ENCODE measurements around the gene DCLK2. TPM values are rescaled to one million over a fixed set of nuclear protein-coding genes. Genes with fewer than 3 reads are reported as not detected.

Gene DCLK2
- total and polyA plus RNA-seq, 2 of the 8 experiments (the other 6 are each of a cell fraction or from before 2014, with no cell fraction given): 0.32 to 0.37 TPM

GRCh38 chr4:150250998-150251651, 172.9 kb downstream of the DCLK2 start:
- H3K4me2 ChIP-seq (ENCODE audit: insufficient read depth in 1 of 2, low read depth in 2 of 2, low read length in 2 of 2): no peak overlapping the region

More at GRCh38 chr4:150250998-150251651, 172.9 kb downstream of the DCLK2 start:
- Histone ChIP-seq H3K4me1 (replicated peaks in 1 of 4; ENCODE audit: control insufficient read depth in 3 of 4, insufficient read depth in 4 of 4, low read length in 3 of 4) (no peaks in the 10 kb centered on the region; a peak in 1 of 7 replicates), H2BK15ac (ENCODE audit: low read length) (no peak overlapping the region), H3K9me3 (ENCODE audit: insufficient read depth in 2 of 2, low read depth in 1 of 2, low read length in 1 of 2) (no peaks in the 10 kb centered on the region), H2BK5ac (ENCODE audit: low read depth, low read length) (no peak overlapping the region), H2AFZ (ENCODE audit: low read length) (no peak overlapping the region), H3K56ac (replicated peaks; ENCODE audit: insufficient read length, low read depth, low read length) (no peak overlapping the region), H3K23me2 (ENCODE audit: low read depth, low read length) (peaks cover 2% of the 10 kb centered on the region; the same call in 1 of the 2 replicates), H3K36me3 (ENCODE audit: control insufficient read depth in 2 of 4, insufficient read depth in 4 of 4, low read length in 3 of 4) (no peaks in the 10 kb centered on the region), H3K18ac (ENCODE audit: extremely low read depth, low read length) (no peak overlapping the region), H2AK5ac (ENCODE audit: low read depth, low read length) (no peak overlapping the region), H3K4me3 (ENCODE audit: extremely low read depth in 1 of 4, insufficient read depth in 2 of 4, low read depth in 3 of 4, low read length in 4 of 4) (no peak overlapping the region), H3K27ac (ENCODE audit: low read depth, low read length) (no peak overlapping the region), H3K23ac (ENCODE audit: insufficient read length) (no peak overlapping the region), H3K79me2 (ENCODE audit: control insufficient read depth in 1 of 2, insufficient read depth in 2 of 2, low read length in 2 of 2) (no peaks in the 10 kb centered on the region), H3K27me3 (replicated peaks in 1 of 4; ENCODE audit: control insufficient read depth in 3 of 4, extremely low read depth in 1 of 4, insufficient read depth in 3 of 4, low read length in 3 of 4) (no peaks in the 10 kb centered on the region), H4K8ac (ENCODE audit: extremely low read depth, insufficient read depth, low read length) (no peak overlapping the region), H3K79me1 (ENCODE audit: low read depth, low read length) (no peaks in the 10 kb centered on the region), H2BK20ac (ENCODE audit: low read length) (no peak overlapping the region), H3K14ac (ENCODE audit: insufficient read length) (no peak overlapping the region), H4K91ac (replicated peaks; ENCODE audit: insufficient read length, low read length) (no peak overlapping the region), H4K20me1 (replicated peaks in 1 of 2; ENCODE audit: control insufficient read depth in 1 of 2, insufficient read depth in 2 of 2, low read length in 2 of 2) (no peaks in the 10 kb centered on the region), H3K9ac (replicated peaks in 1 of 4; ENCODE audit: extremely low read depth in 1 of 4, low read depth in 3 of 4, low read length in 3 of 4) (no peak overlapping the region), H2BK120ac (replicated peaks; ENCODE audit: low read depth, low read length) (no peak overlapping the region), H4K5ac (ENCODE audit: insufficient read length, low read depth, low read length) (no peak overlapping the region), H3K4ac (replicated peaks; ENCODE audit: insufficient read length, low read depth, low read length) (no peak overlapping the region), H2BK12ac (ENCODE audit: low read depth, low read length) (no peak overlapping the region)
- 100% methylated on average over 1 of the region's 4 CpGs; no CpG with 5 or more reads in 1 of the 2 experiments for WGBS, 2 experiments (ENCODE audit: extremely low coverage in 1 of 2, insufficient coverage in 1 of 2, insufficient read length in 1 of 2, insufficient replicate concordance in 2 of 2, low coverage in 1 of 2, low lambda C conversion rate in 2 of 2, missing lambda C conversion rate in 1 of 2)
- CTCF ChIA-PET (ENCODE audit: partially characterized antibody): interaction anchor here (0.9 to 4.8 kb wide), 3 partner anchors 8 to 263 kb away, joined by 3 to 34 read pairs (median 4); no protein-coding TSS in a partner anchor
- FAIRE-seq (no peak), DNase-seq (ENCODE audit: low read depth in 1 of 2, low spot score in 2 of 2) (no peak)
- POLR2A ChIA-PET (ENCODE audit: partially characterized antibody): no interaction called here
- TF ChIP-seq GABPA (IDR thresholded peaks at IDR 0.05; ENCODE audit: borderline replicate concordance, insufficient read depth, low read length) (no peak), BRCA1 (IDR thresholded peaks at IDR 0.05; ENCODE audit: low read depth, low read length) (no peak)
